Endothelial cell (in vitro differentiated cells): ENCODE results near the gene TMPRSS3. TPM values are rescaled to one million over a fixed set of nuclear protein-coding genes. Genes with fewer than 3 reads are reported as not detected.

Experiments
- DNase-seq: peaks from one replicate; pipeline ENCODE4 v3.0.0; 2021; ENCODE audit warnings: low spot score
- H3K27ac Mint-ChIP-seq: one replicate; pipeline ENCODE4 v1.8.0; 2021; ENCODE audit warnings: mixed read lengths, inconsistent platforms; ENCODE audit not compliant: unreplicated experiment
- H3K27me3 Mint-ChIP-seq: one replicate; pipeline ENCODE4 v1.8.0; 2021; ENCODE audit warnings: mild to moderate bottlenecking, moderate library complexity, mixed read lengths, inconsistent platforms; ENCODE audit not compliant: unreplicated experiment
- H3K36me3 Mint-ChIP-seq: one replicate; pipeline ENCODE4 v1.8.0; 2021; ENCODE audit warnings: mild to moderate bottlenecking, low read depth, mixed read lengths, inconsistent platforms; ENCODE audit not compliant: unreplicated experiment
- H3K4me1 Mint-ChIP-seq: one replicate; pipeline ENCODE4 v1.8.0; 2021; ENCODE audit warnings: mild to moderate bottlenecking, mixed read lengths, inconsistent platforms; ENCODE audit not compliant: unreplicated experiment
- H3K4me3 Mint-ChIP-seq: one replicate; pipeline ENCODE4 v1.8.0; 2021; ENCODE audit warnings: mild to moderate bottlenecking, mixed read lengths, inconsistent platforms; ENCODE audit not compliant: unreplicated experiment
- H3K9me3 Mint-ChIP-seq: one replicate; pipeline ENCODE4 v1.8.0; 2021; ENCODE audit warnings: mixed read lengths, inconsistent platforms; ENCODE audit not compliant: unreplicated experiment
- CTCF ChIP-seq: fragments of 200-600 bp; sonication (generic); IDR thresholded peaks from one replicate; pipeline ENCODE4 v1.5.0; 2021; ENCODE audit warnings: antibody characterized with exemption; ENCODE audit not compliant: unreplicated experiment
- total RNA-seq: library from RNA; stranded (reverse); fragmentation: NEBNext Ultra II Directional; extraction: Animal tissue kit (Norgen Biotek cat#: 25700); gene quantifications from one replicate; pipeline ENCODE4 v1.2.1, GENCODE V29; 2021; ENCODE audit not compliant: unreplicated experiment

TMPRSS3 gene
- total RNA-seq, 1 donor from 2014 or later: not detected

- H3K27me3 Mint-ChIP-seq: peaks cover 6% of the 10 kb centered on the region
- H3K27ac Mint-ChIP-seq: no peak overlapping the region
- no peaks in the 10 kb centered on the region for H3K36me3 Mint-ChIP-seq
- no peak overlapping the region for H3K4me3 Mint-ChIP-seq
- no peaks in the 10 kb centered on the region for H3K9me3 Mint-ChIP-seq
- DNase-seq: peak; percentile 70
- H3K4me1 Mint-ChIP-seq: no peaks in the 10 kb centered on the region
- peak; percentile 29 for TF ChIP-seq CTCF
Measured at GRCh38 chr21:42337830-42338728, 57.8 kb downstream of the TMPRSS3 start.

- no peak overlapping the region for H3K27ac Mint-ChIP-seq
- H3K4me3 Mint-ChIP-seq: no peak overlapping the region
Measured at GRCh38 chr21:42337276-42337675, 58.6 kb downstream of the TMPRSS3 start.

GRCh38 chr21:42336054-42336453, 59.8 kb downstream of the TMPRSS3 start:
- H3K4me1 Mint-ChIP-seq: no peaks in the 10 kb centered on the region
- no peak for DNase-seq
- H3K9me3 Mint-ChIP-seq: peaks cover 5% of the 10 kb centered on the region
- peaks cover 5% of the 10 kb centered on the region for H3K27me3 Mint-ChIP-seq
- no peaks in the 10 kb centered on the region for H3K36me3 Mint-ChIP-seq
- H3K27ac Mint-ChIP-seq: no peak overlapping the region
- no peak overlapping the region for H3K4me3 Mint-ChIP-seq
- TF ChIP-seq CTCF: no peak

More at GRCh38 chr21:42337276-42337675, 58.6 kb downstream of the TMPRSS3 start:
- H3K9me3 Mint-ChIP-seq: no peaks in the 10 kb centered on the region
- H3K4me1 Mint-ChIP-seq: no peaks in the 10 kb centered on the region
- no peak for TF ChIP-seq CTCF
- peaks cover 6% of the 10 kb centered on the region for H3K27me3 Mint-ChIP-seq
- no peak for DNase-seq
- no peaks in the 10 kb centered on the region for H3K36me3 Mint-ChIP-seq

- Mint-ChIP-seq H3K4me3 (no peak overlapping the region), H3K27ac (no peak overlapping the region), H3K9me3 (peaks cover 5% of the 10 kb centered on the region), H3K27me3 (peaks cover 1% of the 10 kb centered on the region), H3K4me1 (no peaks in the 10 kb centered on the region), H3K36me3 (no peaks in the 10 kb centered on the region)
- TF ChIP-seq CTCF: no peak
- DNase-seq: no peak
Measured at GRCh38 chr21:42332557-42333317, 63.1 kb downstream of the TMPRSS3 start.
